DMS153 (cell line): Measurements from ENCODE around the gene ALOX12.

ENCODE experiments used
- DNase-seq: peaks from one replicate; lab custom pipeline; 2025; lab: John Stamatoyannopoulos, UW

The ALOX12 gene

DNA sequence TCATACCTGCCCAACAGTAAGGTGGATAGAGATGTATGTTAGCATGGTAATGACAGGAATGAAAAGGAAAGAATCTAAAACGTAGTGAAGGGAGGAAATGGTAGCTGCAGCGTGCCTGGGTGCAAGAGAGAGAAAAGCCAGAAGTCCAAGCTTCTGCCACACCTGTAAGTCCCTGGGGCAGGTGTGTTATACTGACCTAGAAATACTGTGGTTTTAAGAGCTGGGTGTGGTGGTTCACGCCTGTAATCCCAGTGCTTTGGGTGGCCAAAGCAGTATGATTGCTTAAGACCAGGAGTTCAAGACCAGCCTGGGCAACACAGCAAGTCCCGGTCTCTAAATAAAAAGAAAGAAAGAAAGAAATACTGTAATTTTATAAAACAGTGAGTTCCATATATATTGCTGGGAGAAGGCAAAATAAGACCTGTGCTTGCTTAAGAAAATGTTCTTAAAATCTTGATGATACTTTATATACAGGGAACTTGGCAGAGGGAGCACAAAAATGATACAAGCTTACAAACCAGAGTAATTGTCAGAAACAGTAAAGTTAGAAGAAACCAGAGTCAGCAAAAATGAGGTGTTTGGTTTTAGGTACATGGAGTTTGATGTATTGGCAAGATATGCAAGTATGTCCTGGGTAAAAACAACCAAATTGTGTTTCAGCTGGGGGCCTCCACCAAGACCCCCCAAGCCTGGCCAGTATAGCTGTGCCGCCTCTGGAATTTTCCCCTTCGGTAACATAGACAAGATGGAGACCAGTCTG is 6.6 kb downstream of the ALOX12 start:
- DNase-seq = no peak

DNA sequence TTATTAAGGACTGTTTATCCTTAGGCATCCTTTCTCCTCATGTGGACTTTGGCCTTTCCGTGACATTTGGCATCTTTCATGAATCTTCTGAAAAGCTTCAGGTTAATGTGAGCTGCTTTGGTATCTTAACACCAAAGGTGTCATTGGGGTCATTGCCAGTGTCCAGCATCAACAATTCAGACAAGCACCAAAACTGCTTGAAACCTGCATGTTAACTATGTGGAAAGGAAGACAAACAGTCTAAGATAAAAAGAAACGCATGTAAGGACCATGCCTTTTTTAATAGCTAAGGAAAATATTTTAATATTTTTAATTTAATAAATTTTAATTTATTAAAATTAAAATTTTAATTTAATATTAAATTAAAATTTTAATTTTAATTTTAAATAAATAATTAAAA is 7.9 kb downstream of the ALOX12 start:
- no peak for DNase-seq

DNA sequence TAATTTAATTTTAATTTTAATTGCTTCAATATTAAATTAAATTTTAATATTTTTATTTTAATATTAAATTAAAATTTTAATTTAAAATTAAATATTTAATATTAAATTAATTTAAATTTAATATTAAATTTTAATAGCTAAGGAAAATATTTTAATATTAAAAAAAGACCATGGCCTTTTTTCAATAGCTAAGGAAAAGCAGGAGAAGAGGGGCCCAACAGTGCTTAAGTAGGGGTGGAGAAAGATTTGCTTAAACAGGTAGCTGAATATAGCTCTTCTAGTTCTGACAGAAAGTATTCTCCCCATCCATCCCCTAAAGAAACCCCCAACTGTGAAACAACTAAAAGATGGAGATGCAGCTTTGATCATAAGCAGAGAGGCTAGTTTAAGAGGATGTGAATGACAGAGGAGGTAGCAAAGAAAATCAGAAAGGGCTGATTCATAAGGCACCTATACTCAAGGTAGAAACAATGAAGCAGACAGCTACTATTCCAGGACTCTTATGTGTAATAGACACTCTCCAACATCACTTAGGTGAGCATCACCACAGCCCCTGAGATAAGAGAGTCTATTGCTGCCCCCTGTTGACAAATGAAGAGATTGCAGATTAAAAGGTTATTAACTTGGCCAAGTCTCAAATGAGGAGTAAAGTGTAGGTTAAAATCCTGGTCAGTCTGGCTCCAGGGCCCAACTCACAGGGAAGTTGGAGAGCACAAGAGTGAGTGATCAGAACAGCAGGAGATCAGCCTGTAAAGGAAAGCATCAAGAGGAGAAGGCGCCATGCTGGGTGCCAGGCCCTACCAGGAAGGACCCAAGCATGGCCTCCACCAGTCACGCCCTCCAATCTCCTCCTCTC is 8.8 kb downstream of the ALOX12 start:
- DNase-seq = peak; percentile 57

DNA sequence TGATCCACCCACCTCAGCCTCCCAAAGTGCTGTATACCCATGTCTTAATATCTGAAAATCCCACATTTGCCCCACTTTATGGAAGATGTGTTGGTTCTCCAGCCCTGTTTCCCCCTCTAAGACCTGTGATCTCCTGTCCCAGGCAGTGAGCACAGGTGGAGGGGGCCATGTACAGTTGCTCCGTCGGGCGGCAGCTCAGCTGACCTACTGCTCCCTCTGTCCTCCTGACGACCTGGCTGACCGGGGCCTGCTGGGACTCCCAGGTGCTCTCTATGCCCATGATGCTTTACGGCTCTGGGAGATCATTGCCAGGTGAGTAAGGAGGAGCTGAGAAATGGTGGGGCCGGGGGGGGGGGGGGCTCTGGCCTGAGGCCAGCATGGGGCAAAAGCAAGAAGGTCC is 9.9 kb downstream of the ALOX12 start:
- DNase-seq = no peak

DNA sequence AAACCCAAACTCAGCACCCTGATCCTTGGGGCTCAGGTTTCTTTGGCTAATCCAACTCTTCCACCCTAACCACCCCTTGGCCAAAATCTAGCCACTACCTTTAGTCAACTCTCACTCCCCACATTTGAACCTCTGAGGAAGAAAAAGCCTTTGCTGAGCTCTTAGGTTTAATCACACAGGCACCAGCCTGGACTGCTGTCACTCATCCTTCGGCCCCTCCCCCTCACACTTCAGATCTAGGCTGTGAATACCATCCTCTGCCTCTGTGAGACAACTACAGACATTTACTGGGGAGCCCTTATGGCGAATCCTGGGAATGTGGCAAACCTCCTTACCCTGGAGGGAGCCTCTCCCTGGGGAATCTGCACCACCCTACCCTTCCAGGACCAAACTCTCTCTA is 11.3 kb downstream of the ALOX12 start:
- no peak for DNase-seq

DNA sequence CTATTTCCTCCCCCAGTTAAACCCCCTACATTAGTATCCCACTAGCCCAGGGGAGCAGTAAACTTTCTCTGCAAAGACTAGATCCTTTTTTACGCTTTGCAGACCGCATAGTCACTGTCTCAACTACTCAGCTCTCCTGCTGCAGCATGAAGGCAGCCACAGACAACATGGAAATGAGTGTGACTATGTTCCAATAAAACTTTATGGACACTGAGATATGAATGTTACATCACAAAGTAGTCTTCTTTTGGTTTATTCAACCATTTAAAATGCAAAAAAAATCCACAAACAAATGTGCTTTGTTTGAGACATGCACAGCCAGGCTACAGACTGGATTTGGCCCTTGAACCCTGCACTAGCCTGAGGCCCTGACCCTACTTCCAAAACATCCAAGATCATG is 14.7 kb downstream of the ALOX12 start:
- DNase-seq = no peak

DNA sequence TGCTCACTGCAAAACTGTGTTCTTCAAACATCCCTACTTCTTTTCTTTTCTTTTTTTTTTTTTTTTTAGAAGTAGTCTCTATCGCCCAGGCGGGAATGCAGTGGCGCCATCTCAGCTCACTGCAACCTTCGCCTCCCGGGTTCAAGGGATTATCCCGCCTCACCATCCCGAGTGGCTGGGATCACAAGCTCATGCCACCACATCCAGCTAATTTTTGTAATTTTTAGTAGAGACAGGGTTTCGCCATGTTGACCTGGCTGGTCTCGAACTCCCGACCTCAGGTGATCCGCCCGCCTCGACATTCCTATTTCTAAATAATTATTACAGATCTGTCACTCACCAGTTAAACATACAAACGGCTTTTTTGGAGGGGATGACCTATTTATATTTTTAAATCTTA is 15.6 kb downstream of the ALOX12 start:
- no peak for DNase-seq

DNA sequence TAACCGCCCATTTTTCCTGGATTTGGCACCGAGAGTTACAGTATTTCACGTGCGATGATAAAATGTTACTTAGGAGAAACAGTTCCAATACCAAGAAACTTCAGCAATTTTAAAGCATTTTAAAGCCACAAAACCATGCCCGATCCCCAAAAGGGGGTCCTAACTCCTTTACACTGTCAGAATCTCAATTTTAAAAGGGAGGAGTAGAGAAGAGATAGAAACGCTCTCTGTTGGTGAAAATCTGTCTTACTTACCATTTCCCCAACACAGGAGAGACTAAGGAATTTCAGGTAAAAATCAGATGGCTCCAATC is 16.0 kb downstream of the ALOX12 start:
- no peak for DNase-seq

DNA sequence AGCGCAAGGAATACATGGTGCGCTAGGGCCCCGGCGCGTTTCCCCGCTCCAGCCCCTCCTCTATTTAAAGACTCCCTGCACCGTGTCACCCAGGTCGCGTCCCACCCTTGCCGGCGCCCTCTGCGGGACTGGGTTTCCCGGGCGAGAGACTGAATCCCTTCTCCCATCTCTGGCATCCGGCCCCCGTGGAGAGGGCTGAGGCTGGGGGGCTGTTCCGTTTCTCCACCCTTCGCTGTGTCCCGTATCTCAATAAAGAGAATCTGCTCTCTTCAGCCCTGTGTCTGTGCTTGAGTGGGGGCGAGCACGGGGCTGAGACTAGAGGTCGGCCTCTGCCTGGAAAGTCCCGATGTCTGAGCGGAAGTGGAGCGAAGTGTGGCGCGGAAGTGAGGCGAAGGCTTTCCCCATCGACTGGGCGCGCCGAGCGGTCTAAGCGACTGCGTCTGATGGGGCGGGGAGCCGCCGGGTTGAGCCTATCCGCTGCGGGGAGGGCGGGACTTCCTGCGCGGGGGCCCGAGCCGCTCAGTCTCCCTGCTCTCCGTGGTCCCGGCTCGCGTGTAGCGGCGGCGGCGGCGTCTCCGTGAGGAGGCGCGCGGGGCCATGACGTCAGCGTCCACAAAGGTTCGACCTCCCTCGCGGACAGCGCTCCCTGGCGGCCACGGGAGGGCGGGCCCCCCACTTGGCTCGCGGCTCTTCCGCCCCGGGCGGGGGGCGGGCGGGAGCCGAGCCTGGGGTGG is 18.6 kb downstream of the ALOX12 start:
- peak; percentile 81 for DNase-seq

DNA sequence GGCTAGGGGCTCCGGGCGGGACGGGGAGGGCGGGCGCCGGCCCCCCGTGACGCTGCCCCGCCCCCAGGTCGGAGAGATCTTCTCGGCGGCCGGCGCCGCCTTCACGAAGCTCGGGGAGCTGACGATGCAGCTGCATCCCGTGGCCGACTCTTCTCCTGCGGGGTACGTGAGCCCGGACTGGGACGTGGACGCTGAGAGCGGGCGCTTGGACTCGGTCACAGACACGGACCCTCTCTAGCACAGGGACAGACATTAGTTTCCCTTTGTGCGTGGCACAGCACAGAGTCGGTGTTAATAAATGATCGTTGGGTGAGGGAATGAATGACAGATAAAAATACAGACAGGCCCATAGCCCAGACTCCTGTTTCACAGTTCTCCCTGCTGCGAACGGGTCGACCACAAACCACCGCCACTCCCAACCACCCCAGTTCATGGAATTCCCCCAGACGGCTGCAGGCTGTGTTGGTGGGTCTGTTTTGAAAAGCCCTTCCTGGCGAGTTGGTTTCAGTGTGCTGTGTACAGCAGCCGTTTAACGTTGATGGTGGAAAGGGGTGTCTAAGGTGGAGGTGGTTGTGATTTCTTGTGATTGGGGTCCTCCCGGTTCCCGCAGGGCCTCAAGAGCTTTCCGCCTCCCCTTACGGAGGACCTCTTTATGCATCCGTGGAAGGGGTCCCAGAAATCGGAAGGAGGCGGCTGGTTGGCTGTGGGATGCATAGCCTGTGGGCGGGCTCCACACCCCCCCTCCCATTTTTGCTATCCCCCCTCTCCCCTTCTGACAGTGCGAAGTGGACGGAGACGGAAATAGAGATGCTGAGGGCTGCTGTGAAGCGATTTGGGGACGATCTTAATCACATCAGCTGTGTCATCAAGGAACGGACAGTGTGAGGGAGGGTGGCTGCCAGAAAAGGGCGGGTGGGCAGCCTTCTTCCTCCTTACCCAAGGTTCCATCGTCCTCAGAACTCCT is 19.4 kb downstream of the ALOX12 start:
- no peak for DNase-seq

DNA sequence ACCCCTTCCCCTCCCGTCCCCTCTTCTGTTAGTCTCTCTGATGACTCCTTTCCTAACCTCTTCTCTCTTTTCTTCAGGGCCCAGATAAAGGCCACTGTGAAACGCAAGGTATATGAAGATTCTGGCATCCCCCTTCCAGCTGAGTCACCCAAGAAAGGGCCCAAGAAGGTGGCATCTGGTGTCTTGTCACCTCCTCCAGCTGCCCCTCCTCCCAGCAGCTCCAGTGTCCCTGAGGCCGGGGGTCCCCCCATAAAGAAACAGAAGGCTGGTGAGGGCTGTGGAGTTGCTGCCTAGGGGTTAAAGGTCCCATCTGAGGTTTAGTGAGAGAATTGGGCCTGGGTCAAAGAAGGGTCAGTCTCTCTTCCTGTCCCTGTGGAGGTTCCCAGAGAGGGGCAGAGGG is 20.6 kb downstream of the ALOX12 start:
- DNase-seq = no peak

DNA sequence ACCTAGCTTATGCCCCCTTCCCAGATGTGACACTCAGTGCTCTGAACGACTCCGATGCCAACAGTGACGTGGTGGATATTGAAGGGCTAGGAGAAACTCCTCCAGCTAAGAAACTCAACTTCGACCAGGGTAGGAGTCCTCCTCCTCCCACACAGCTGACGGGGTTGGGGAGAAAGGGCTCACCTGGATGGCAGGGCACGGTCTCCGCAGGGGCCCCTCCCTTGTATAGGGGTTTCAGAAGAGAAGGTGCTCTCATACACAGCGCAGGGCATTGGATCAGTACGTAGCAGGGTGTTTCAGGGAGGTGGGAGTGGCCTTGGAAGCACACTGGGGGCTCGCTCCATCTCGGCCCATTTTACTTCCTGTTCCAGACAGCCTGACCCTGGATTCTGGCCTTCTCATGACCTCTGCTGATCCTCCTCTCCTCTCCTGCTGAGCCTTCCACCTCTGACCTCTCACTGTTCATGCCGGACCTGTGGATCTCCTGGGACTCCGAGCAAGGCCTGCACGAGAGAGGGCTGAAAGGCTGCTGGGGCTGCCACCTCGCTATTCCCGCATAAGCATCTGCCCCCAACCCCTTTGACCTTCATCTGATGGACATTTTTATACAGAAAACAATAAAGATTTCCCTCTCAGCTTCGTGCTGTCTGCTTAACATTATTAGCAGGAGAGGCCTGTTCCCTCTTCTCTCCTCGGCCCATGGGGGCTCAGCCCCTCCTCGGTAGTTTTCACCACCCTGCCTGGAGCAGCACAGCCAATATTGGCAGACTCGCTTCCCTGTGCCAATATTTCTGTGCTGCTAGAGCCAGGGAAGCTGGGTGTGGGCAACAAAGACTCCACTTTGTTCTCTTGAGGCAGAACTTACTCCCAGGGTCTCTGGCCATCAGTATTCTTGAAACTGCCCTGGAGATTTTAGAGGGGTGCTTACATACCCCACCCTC is 21.3 kb downstream of the ALOX12 start:
- no peak for DNase-seq

DNA sequence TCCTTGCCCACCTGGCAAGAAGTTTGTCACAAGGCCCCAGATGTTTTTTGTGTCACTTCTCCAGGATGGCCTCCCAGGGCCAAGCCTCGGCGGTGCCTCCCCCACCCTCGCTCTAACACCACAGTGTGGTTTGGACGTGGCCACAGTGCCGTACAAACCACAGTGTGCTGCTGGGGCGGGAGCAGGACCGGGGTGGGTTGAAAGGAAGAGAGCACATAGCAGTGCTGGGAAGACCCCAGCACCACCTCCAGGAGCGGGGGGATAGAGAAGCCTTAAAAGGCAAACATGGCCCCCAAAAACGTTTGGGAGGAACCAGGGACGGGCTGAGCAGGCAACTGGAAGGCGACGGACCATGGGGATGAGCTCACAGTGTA is 22.0 kb downstream of the ALOX12 start:
- no peak for DNase-seq

DNA sequence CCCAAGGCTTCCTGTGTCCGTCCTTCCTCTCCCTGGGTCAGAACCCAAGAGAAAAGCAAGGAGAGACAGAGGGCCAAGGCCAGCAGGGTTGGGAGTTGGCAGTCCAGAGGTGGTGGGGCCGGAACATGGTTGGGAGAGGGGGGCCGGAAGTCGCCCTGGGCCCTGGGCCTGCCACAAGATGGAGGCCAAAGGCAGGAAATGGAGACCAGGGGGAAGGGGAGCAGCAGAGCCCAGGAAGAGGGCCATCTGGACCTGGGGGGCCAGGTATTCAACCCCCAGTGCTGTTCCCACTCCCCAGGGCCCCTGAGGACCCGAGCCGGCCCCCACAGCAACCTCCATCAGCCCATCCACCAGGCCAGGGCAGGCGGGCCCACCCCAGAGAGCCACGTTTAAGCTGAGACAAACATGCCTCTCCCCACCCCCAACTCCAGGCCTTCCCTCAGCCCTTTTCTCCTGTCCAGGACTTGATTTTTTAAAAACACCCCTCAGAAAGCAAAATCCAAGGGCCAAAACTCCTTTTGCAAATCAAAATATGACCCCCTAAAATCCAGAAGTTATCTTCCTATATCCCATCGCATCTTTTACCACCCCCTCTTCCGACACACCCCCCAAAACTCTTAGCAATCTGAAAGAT is 22.6 kb downstream of the ALOX12 start:
- DNase-seq = no peak

DNA sequence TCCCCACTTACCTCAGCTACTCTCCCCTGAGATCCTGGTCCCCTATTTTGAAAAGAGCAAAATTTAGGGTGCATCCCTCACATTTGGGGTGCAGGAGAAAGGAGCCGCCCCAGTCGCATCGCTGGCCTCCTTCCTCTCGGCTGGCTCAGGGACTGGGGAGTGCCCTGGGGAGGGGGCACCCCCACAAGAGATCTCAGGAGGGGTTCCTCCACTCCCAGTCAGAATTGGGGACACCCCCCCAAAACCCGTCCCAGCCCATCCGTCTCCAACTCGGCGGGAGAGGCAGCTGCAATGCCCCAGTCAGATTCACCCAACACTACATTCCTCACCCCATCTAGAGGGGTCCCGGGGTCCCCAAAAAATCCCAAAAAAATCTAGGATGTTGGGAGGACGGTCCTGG is 23.5 kb downstream of the ALOX12 start:
- DNase-seq = no peak

DNA sequence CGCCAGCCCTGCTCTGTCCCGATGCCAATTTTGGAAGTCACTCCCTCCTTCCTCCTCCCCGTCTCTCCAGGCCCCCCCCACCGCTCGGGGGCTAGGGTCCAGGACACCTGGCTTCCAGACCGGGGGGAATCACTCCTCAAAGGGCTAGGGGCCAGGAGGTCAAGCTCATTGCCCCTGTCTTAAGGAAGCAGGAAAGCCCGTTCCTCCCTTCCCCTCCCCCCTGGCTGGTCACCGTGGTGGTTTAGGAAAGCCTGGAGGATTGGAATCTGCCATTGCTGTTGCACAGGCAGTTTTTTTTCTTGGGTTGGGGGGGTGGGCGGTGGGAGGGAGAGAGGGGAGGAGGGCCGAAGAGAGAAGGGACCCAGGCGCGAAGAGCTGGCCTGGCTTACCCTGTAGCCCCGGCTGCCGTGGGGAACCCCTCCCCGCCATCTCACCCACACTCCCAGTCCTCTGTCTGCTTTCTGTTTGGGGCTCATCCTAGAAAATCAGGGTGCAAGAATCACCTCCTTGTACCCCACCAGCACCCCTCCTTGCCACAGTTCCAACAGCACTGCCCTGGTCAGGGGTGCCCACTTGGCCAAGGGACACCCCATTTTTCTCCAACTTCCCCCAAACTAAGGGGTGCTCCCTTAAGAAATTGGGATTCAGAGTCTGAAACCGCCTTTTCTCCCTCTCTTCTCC is 24.1 kb downstream of the ALOX12 start:
- DNase-seq = peak; percentile 9

DNA sequence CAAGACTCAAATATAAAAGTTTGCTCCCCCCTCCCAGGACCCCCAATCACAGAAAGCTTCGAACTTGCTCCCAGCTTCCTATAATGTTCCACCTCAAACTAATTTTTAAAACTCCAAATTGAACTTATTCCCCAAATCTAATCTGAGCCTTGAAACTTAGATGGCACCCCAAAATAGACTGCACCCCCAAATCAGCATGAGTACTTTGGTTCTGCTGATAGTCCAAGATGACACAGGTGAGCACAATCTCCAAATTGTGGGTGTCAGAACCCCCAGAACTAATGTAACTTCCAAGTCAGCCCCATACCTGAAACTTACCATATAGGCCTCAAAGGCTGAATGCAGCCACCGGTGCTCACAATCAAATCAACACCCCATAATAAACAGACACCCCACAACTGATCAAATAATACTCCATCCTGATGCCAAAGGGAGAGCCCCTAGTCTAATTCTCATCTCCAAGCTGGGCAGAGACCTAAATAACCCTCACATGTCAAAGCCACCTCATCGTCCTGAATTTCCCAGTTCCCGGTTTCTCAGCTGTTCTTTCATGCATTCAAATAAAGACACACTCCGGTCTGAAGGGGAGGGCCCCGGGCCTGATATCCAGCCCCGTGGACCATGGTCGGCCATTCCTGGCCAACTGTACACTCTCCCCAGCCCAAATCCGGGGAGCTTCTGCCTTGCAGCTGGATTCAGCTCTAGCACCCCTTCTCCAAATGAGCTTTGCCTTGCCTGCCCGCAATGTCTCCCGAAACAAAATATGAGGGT is 25.2 kb downstream of the ALOX12 start:
- no peak for DNase-seq

DNA sequence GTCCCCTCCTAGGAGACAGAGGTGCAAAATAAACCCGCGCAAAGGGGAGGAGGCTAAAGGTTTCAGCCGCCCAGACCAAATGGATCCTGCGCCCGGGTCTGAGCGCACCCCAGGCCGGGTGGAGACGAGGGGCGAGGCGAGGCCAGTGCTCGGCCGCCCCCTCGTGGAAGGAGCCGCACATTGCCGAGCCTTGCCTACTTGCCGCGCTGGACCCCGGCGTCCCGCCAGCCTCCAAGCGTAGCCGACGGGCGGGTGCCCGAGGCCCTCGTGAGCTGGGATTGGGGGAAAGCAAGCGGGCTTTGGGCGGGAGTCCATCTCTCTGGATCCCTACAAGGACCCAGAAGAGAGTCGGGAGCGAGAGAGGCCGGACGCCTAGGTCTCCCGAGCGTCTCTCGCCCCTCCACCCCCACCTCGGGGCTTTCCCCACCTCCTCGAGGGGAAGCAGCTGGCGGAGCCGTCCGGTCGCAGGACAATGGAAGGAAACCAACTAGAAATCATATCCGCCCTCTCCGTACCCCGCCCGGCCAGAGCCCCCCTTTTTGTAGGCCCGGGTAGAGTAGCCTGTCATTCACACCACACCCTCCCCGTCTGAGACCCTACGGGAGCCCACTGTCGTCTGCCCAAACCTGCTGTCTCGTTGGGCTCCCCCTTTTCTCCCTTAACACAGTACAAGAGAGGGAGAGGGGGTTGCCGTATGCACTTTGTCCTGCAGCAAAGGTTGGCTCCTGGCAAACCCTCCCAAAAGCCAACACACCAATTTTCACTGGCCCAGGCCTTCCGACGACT is 26.3 kb downstream of the ALOX12 start:
- peak; percentile 28 for DNase-seq
